Heart left ventricle (tissue), 16 donors: ENCODE data around the gene BCL2. TPM values are rescaled to one million over a fixed set of nuclear protein-coding genes. Genes with fewer than 3 reads are reported as not detected.

Experiments used
- ATAC-seq, 4 donors: fragments of 200-7000 bp; cut with Tn5 transposase; one replicate each; pipeline ENCODE4 v1.9.1; 2020 to 2022; ENCODE audit warnings: moderate library complexity in 4 of 4, mild to moderate bottlenecking in 3 of 4, moderate number of reproducible peaks in 1 of 4
- DNase-seq, 5 donors: peaks; one replicate each; pipeline ENCODE4 v3.0.0-alpha.2; 2020
- H3K27ac ChIP-seq, 12 donors: fragments of 200-600 bp; sonication (generic) in 4 of 12; one replicate each; pipeline versions ENCODE4 v1.5.0 to v1.8.0; 2016 to 2022; ENCODE audit warnings: mild to moderate bottlenecking in 2 of 12
- H3K27me3 ChIP-seq, 9 donors: fragments of 200-600 bp; sonication (generic) in 2 of 9; one replicate each; pipeline versions ENCODE4 v1.5.1 to v1.8.0; 2016 to 2022; ENCODE audit warnings: mild to moderate bottlenecking in 3 of 9
- H3K36me3 ChIP-seq, 9 donors: fragments of 200-600 bp; sonication (generic) in 2 of 9; one replicate each; pipeline versions ENCODE4 v1.5.0 to v1.8.0; 2018 to 2022; ENCODE audit warnings: mild to moderate bottlenecking in 2 of 9
- H3K4me1 ChIP-seq, 12 donors: fragments of 200-600 bp; sonication (generic) in 4 of 12; one replicate each; pipeline versions ENCODE4 v1.5.0 to v1.8.0; 2016 to 2022; ENCODE audit warnings: mild to moderate bottlenecking in 3 of 12
- H3K4me3 ChIP-seq, 12 donors: fragments of 200-600 bp; sonication (generic) in 4 of 12; one replicate each; pipeline versions ENCODE4 v1.5.0 to v1.8.0; 2017 to 2022; ENCODE audit warnings: mild to moderate bottlenecking in 9 of 12, moderate library complexity in 4 of 12
- H3K9me3 ChIP-seq, 12 donors: fragments of 200-600 bp; sonication (generic) in 4 of 12; one replicate each; pipeline versions ENCODE4 v1.5.0 to v1.8.0; 2016 to 2022; ENCODE audit warnings: mild to moderate bottlenecking in 1 of 12
- CTCF ChIP-seq, 12 donors: fragments of 200-600 bp; sonication (generic) in 4 of 12; IDR thresholded peaks; one replicate each; pipeline versions ENCODE4 v1.5.0 to v1.8.0; 2018 to 2022; ENCODE audit warnings: antibody characterized with exemption in 12 of 12, mild to moderate bottlenecking in 5 of 12
- POLR2A ChIP-seq, 2 donors: fragments of 450-650 bp; IDR thresholded peaks; one replicate each; pipeline ENCODE4 v1.6.1; 2017; ENCODE audit warnings: antibody characterized with exemption in 2 of 2, mild to moderate bottlenecking in 2 of 2, moderate library complexity in 2 of 2
- WGBS, 4 donors: extraction: QIAGEN DNeasy Blood & Tissue Kit in 2 of 4; methylation state at CpG; one replicate each; pipeline versions ENCODE4 v1.1.5 to v1.1.7; 2013 to 2018; 5-methylcytosine and 5-hydroxymethylcytosine counted together
- intact Hi-C, 10 donors: fragments of 100-400 bp; cut with DNase I; formaldehyde crosslinking; loops; one replicate each; pipeline versions ENCODE4 v1.11.1 to v1.14.2; 2022
- polyA plus RNA-seq, 2 donors: library from polyadenylated mRNA; stranded (reverse); fragments of 200-250 nt; gene quantifications; one replicate each; pipeline ENCODE4 v1.2.3, GENCODE V29; 2013
- total RNA-seq, 9 donors: library from RNA; depleted of rRNA in 2 of 9; stranded (reverse); fragments of >200 nt in 2 of 9; fragmentation: NEBNext Ultra II Directional in 3 of 9; extraction: Animal tissue kit (Norgen Biotek cat#: 25700) in 3 of 9; gene quantifications; one replicate each; pipeline versions ENCODE4 v1.1.0 to v1.2.4, GENCODE V29; 2016 to 2023
- donor health status: ischemic (EF 13 %, LVEDD 7.1; RV severe dilation, severe dysfunction).
- donor health status: healthy with polysubstance abuse.
- donor health status: DM: no; HTN: yes; CAD: no.
- donor health status: DM: no; HTN: no; CAD: no.
- donor health status: ischemic (EF 25% LVEDD 6.9; RV normal size, moderate dysfunction).
- donor health status: ischemic (EF 25% LVEDD 5.7; RV mildly dilated, moderate dysfunction).
- donor health status: healthy.
- donor health status: DM: yes; HTN: yes; CAD: no.
- donor health status: ischemic (EF 35%, LVEDD 5.7; RV mildly dilated, moderate dysfunction).
- donor health status: nonischemic (EF 11% LVEDD 7.7; RV severe dilation, severe dysfunction).
- donor health status: DM: yes; HTN: yes; CAD: no.
- donor health status: PGD.
- donor health status: ischemic (EF 29% LVEDD 5.4; RV normal size, mild dysfunction).
- donor health status: nonischemic (EF 23%, LVEDD 6.1; RV moderate dilation, normal function).

BCL2 gene
- total and polyA plus RNA-seq, 11 donors, result 2.9 to 24.2 (median 8.9) TPM

DNA sequence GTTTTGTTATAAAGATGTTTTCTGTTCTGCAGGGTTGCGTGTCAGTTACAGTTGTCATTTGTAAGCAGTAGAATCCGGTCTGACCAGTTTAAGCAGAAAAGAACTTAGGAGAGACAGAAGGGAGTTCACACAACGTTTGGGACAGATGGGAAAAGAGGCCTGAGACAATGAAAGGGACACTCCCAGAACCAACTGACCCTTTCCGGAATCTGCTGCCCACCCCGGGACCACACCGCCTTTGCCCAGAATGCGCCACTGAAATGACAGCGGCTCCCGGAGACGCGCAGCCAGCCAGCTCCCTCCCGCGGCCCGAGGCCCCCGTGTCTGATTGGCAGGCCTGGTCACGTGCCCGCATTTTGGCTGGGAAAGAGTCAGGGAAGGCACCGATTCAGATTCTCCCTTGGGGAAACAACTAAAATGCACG lies 244.6 kb downstream of the BCL2 start:
- no peaks in the 10 kb centered on the region for H3K27me3 ChIP-seq
- peak overlapping the region in 9 of 12 donors; percentile 24 to 72 (median 60) for H3K27ac ChIP-seq
- 1 to 17% (median 3%) methylated on average over 19 of the region's 19 CpGs for WGBS, 4 donors
- ATAC-seq, result peak; percentile 85 to 99 (median 98)
- peak in 2 of 12 donors; percentile 7 to 8 for TF ChIP-seq CTCF (IDR thresholded peaks at IDR 0.05)
- TF ChIP-seq POLR2A (IDR thresholded peaks at IDR 0.05), result no peak
- no peaks in the 10 kb centered on the region for H3K36me3 ChIP-seq
- H3K4me3 ChIP-seq, result peak overlapping the region; percentile 4 to 62 (median 52)
- H3K9me3 ChIP-seq, result peaks cover 0 to 9% (median 0%) of the 10 kb centered on the region in 12 donors
- intact Hi-C loops, result no loop called here
- H3K4me1 ChIP-seq, result peaks cover 0 to 12% (median 0%) of the 10 kb centered on the region in 12 donors
- peak; percentile 80 to 91 (median 84) for DNase-seq

- Histone ChIP-seq H3K4me1 (peaks cover 0 to 12% (median 0%) of the 10 kb centered on the region in 12 donors), H3K27me3 (no peaks in the 10 kb centered on the region), H3K27ac (no peak overlapping the region), H3K4me3 (no peak overlapping the region), H3K9me3 (no peaks in the 10 kb centered on the region), H3K36me3 (no peaks in the 10 kb centered on the region)
- ATAC-seq (no peak), DNase-seq (no peak)
- intact Hi-C loops, result no loop called here
- 91 to 94% (median 92%) methylated on average over 2 of the region's 2 CpGs for WGBS, 4 donors
- TF ChIP-seq CTCF (IDR thresholded peaks at IDR 0.05) (peak in 2 of 12 donors; percentile 13 to 19), POLR2A (IDR thresholded peaks at IDR 0.05) (no peak)
Observed at GRCh38 chr18:63073481-63073880, 246.1 kb downstream of the BCL2 start.

Other genes starting within 250 kb of the BCL2 start
- 10 to 100 TPM; 26.3 to 45.6 (median 41.4) TPM for gene KDSR, start 47.4 kb upstream of the BCL2 start, total RNA-seq
- gene KDSR, start 47.4 kb upstream of the BCL2 start, polyA plus RNA-seq, result 10 to 100 TPM; 10.7 to 36.5 TPM
- 10 to 100 TPM; 13.5 to 40.0 (median 19.9) TPM for gene VPS4B, start 102.7 kb upstream of the BCL2 start, total RNA-seq
- gene VPS4B, start 102.7 kb upstream of the BCL2 start, polyA plus RNA-seq, result 10 to 100 TPM in 1 of 2 donors, 1 to 10 TPM in 1; 4.2 to 13.1 TPM
- not detected for gene SERPINB5, start 157.2 kb upstream of the BCL2 start, total RNA-seq
- not detected for gene SERPINB5, start 157.2 kb upstream of the BCL2 start, polyA plus RNA-seq
- not detected for gene SERPINB12, start 222.6 kb upstream of the BCL2 start, total RNA-seq
- not detected for gene SERPINB12, start 222.6 kb upstream of the BCL2 start, polyA plus RNA-seq